Fibroblast of lung (primary cell): Measurements from ENCODE around the gene KLRF2.

ENCODE experiments used
- EZH2 ChIP-seq: IDR thresholded peaks from 2 replicates; pipeline ENCODE4 v1.5.1; 2012; ENCODE audit warnings: low read length, control low read depth, mild to moderate bottlenecking; ENCODE audit errors: missing control alignments
- TF ChIP-seq, protein P1 (sequence below), 2 donors: IDR thresholded peaks in 1 of 2; conservative IDR thresholded peaks in 1 of 2; 1 replicate in 1 of 2; 2 replicates in 1 of 2; pipeline ENCODE4 v1.5.1; 2011 to 2012; ENCODE audit warnings: low read length in 2 of 2, control low read depth in 1 of 2, inconsistent platforms in 1 of 2, low read depth in 1 of 2, mild to moderate bottlenecking in 1 of 2

DNA sequence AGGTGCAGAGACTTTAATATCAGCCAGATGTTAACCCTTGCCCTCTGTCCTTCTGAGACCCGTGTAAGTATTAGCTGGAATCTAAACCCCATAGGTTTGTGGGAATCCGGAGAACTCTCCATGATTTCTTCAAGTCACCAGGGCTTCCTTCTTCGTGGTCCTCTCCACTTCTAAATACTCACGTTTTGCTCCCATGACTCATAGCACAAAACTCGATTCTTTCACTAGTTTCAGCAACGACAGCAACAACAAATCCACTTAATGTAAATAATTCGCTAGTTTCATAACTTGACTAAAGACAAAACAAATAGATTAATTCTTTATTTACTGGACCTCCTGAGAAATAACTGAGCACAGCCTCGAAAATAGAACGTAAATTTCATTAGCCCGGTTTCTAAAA lies 55.3 kb downstream of the KLRF2 start:
- no peak for TF ChIP-seq EZH2
- TF ChIP-seq, protein P1, sequence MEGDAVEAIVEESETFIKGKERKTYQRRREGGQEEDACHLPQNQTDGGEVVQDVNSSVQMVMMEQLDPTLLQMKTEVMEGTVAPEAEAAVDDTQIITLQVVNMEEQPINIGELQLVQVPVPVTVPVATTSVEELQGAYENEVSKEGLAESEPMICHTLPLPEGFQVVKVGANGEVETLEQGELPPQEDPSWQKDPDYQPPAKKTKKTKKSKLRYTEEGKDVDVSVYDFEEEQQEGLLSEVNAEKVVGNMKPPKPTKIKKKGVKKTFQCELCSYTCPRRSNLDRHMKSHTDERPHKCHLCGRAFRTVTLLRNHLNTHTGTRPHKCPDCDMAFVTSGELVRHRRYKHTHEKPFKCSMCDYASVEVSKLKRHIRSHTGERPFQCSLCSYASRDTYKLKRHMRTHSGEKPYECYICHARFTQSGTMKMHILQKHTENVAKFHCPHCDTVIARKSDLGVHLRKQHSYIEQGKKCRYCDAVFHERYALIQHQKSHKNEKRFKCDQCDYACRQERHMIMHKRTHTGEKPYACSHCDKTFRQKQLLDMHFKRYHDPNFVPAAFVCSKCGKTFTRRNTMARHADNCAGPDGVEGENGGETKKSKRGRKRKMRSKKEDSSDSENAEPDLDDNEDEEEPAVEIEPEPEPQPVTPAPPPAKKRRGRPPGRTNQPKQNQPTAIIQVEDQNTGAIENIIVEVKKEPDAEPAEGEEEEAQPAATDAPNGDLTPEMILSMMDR (conservative IDR thresholded peaks at IDR 0.05 in 1 of 2, IDR thresholded peaks at IDR 0.05 in 1 of 2; ENCODE audit: low read depth in 1 of 2, low read length in 2 of 2), result no peak
